Measurements from ENCODE around the gene MSTO1.

GRCh38 chr1:155640367-155640766 lies 30.3 kb downstream of the MSTO1 start:
- TF ChIP-seq REST (IDR thresholded peaks at IDR 0.05; ENCODE audit: borderline replicate concordance) (no peak), POLR2AphosphoS5 (IDR thresholded peaks at IDR 0.05) (no peak), CTCF (IDR thresholded peaks at IDR 0.05; ENCODE audit: poor library complexity, severe bottlenecking) (no peak), RAD21 (conservative IDR thresholded peaks at IDR 0.05) (no peak), TAF1 (IDR thresholded peaks at IDR 0.05; ENCODE audit: low read depth) (no peak), MXI1 (conservative IDR thresholded peaks at IDR 0.05; ENCODE audit: poor library complexity, severe bottlenecking) (no peak), EZH2 (IDR thresholded peaks at IDR 0.05; ENCODE audit: borderline replicate concordance, insufficient read depth, low read length, poor library complexity, severe bottlenecking) (no peak), EP300 (conservative IDR thresholded peaks at IDR 0.05; ENCODE audit: poor library complexity, severe bottlenecking) (no peak), SMC3 (conservative IDR thresholded peaks at IDR 0.05; ENCODE audit: poor library complexity) (no peak)
